ENCODE results near the gene LINC00237.

DNA sequence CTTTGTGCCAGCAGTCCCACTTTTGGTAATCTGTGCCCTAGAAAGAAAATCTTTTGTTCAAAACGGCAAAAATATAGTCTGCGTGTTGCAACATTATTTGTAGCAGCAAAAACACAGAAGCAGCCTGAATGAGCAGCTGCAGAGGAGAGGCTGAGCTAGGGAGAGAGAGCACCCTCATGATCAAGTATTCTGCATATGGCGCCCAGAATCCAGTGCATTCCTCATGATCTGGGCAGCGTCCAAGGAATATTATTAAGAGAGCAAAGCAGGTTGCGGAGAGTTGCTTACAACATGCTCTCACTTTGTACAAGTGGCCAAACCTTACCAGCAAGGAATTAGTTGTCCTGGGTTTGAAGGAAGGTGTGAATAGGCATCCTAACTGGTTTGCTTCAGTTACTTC lies 45.6 kb upstream of the LINC00237 start:
- TF ChIP-seq, protein P1, sequence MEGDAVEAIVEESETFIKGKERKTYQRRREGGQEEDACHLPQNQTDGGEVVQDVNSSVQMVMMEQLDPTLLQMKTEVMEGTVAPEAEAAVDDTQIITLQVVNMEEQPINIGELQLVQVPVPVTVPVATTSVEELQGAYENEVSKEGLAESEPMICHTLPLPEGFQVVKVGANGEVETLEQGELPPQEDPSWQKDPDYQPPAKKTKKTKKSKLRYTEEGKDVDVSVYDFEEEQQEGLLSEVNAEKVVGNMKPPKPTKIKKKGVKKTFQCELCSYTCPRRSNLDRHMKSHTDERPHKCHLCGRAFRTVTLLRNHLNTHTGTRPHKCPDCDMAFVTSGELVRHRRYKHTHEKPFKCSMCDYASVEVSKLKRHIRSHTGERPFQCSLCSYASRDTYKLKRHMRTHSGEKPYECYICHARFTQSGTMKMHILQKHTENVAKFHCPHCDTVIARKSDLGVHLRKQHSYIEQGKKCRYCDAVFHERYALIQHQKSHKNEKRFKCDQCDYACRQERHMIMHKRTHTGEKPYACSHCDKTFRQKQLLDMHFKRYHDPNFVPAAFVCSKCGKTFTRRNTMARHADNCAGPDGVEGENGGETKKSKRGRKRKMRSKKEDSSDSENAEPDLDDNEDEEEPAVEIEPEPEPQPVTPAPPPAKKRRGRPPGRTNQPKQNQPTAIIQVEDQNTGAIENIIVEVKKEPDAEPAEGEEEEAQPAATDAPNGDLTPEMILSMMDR (IDR thresholded peaks at IDR 0.05), result no peak
- no peak for TF ChIP-seq POLR2A (IDR thresholded peaks at IDR 0.05)
